Calu3 (cell line): ENCODE results near the gene APOA5. TPM values are rescaled to one million over a fixed set of nuclear protein-coding genes. Genes with fewer than 3 reads are reported as not detected.
"Not testable (repeated sequence)": the region's sequence is repeated elsewhere in the genome, so short reads cannot be mapped to it uniquely, and the experiment has no call there.

Experiments used
- BruUV-seq: library from RNA; stranded (reverse); fragments of 400-500 nt; replicated peaks from 2 replicates; lab custom pipeline; 2021; lab: Mats Ljungman, UMichigan
- CTCF ChIA-PET: fragments of 300-600 bp; sonication (Branson Sonifier 250); formaldehyde crosslinking; loops from one replicate; lab custom pipeline; 2022; ENCODE audit warnings: antibody characterized with exemption; lab: Charles Lee
- DNase-seq: peaks from one replicate; pipeline ENCODE4 v3.0.0; 2022
- H3K27ac Mint-ChIP-seq: one replicate; pipeline ENCODE4 v1.8.0; 2022; ENCODE audit warnings: mixed read lengths; ENCODE audit not compliant: unreplicated experiment
- H3K27me3 Mint-ChIP-seq: one replicate; pipeline ENCODE4 v1.8.0; 2022; ENCODE audit warnings: mixed read lengths; ENCODE audit not compliant: unreplicated experiment
- H3K36me3 Mint-ChIP-seq: one replicate; pipeline ENCODE4 v1.8.0; 2022; ENCODE audit warnings: mild to moderate bottlenecking, moderate library complexity, mixed read lengths; ENCODE audit not compliant: insufficient read depth, unreplicated experiment
- H3K4me1 Mint-ChIP-seq: one replicate; pipeline ENCODE4 v1.8.0; 2022; ENCODE audit warnings: mild to moderate bottlenecking, low read depth, mixed read lengths; ENCODE audit not compliant: unreplicated experiment
- H3K4me3 Mint-ChIP-seq: one replicate; pipeline ENCODE4 v1.8.0; 2022; ENCODE audit warnings: mild to moderate bottlenecking, low read depth, moderate library complexity, mixed read lengths; ENCODE audit not compliant: unreplicated experiment
- H3K9me3 Mint-ChIP-seq: one replicate; pipeline ENCODE4 v1.8.0; 2022; ENCODE audit warnings: low read depth, mixed read lengths; ENCODE audit not compliant: unreplicated experiment
- CTCF ChIP-seq: fragments of 200-600 bp; IDR thresholded peaks from one replicate; pipeline ENCODE4 v1.8.0; 2022; ENCODE audit warnings: antibody characterized with exemption; ENCODE audit not compliant: unreplicated experiment
- intact Hi-C: fragments of 100-400 bp; cut with micrococcal nuclease; formaldehyde crosslinking; loops from one replicate; pipeline ENCODE4 v1.10.0; 2022; ENCODE audit not compliant: unreplicated experiment
- total RNA-seq: library from RNA; stranded (reverse); gene quantifications from 2 replicates; pipeline ENCODE4 v1.2.3, GENCODE V29; 2022

The APOA5 gene
- total RNA-seq, 1 experiment from 2014 or later = not detected

GRCh38 chr11:116762132-116762531, 29.5 kb downstream of the APOA5 start:
- DNase-seq = no peak
- Mint-ChIP-seq H3K27ac (no peak overlapping the region), H3K4me1 (no peaks in the 10 kb centered on the region), H3K27me3 (no peaks in the 10 kb centered on the region), H3K36me3 (peaks cover 10% of the 10 kb centered on the region), H3K4me3 (no peak overlapping the region), H3K9me3 (no peaks in the 10 kb centered on the region)
- CTCF ChIA-PET = no interaction called here
- BruUV-seq = no TSS peak
- intact Hi-C loops = no loop called here
- TF ChIP-seq CTCF = no peak

- H3K4me3 Mint-ChIP-seq, DNase-seq, CTCF ChIA-PET, H3K9me3 Mint-ChIP-seq, H3K4me1 Mint-ChIP-seq, BruUV-seq, H3K27ac Mint-ChIP-seq, H3K27me3 Mint-ChIP-seq, intact Hi-C loops: not testable (repeated sequence)
- H3K36me3 Mint-ChIP-seq = peaks cover 13% of the 10 kb centered on the region
Measured at GRCh38 chr11:116756044-116756443, 35.6 kb downstream of the APOA5 start.

GRCh38 chr11:116750070-116750718, 41.5 kb downstream of the APOA5 start:
- Mint-ChIP-seq H3K4me1 (no peaks in the 10 kb centered on the region), H3K27me3 (no peaks in the 10 kb centered on the region), H3K36me3 (no peaks in the 10 kb centered on the region), H3K27ac (no peak overlapping the region), H3K9me3 (no peaks in the 10 kb centered on the region), H3K4me3 (no peak overlapping the region)
- TF ChIP-seq CTCF = no peak
- BruUV-seq = no TSS peak
- CTCF ChIA-PET = interaction anchor here (0.5 kb wide), 1 partner anchor 18 kb away, joined by 4 read pairs; no protein-coding TSS in a partner anchor
- intact Hi-C loops = no loop called here
- DNase-seq = no peak

- intact Hi-C loops = no loop called here
- no peaks in the 10 kb centered on the region for H3K27me3 Mint-ChIP-seq
- TF ChIP-seq CTCF = no peak
- no peak overlapping the region for H3K4me3 Mint-ChIP-seq
- BruUV-seq = no TSS peak
- no peaks in the 10 kb centered on the region for H3K4me1 Mint-ChIP-seq
- CTCF ChIA-PET = no interaction called here
- no peak for DNase-seq
- H3K36me3 Mint-ChIP-seq = no peaks in the 10 kb centered on the region
- no peaks in the 10 kb centered on the region for H3K9me3 Mint-ChIP-seq
- no peak overlapping the region for H3K27ac Mint-ChIP-seq
Measured at GRCh38 chr11:116742104-116742503, 49.6 kb downstream of the APOA5 start.

GRCh38 chr11:116740741-116741140, 50.9 kb downstream of the APOA5 start:
- no peak overlapping the region for H3K4me3 Mint-ChIP-seq
- no peak for DNase-seq
- no peaks in the 10 kb centered on the region for H3K9me3 Mint-ChIP-seq
- no peaks in the 10 kb centered on the region for H3K36me3 Mint-ChIP-seq
- no TSS peak for BruUV-seq
- H3K27me3 Mint-ChIP-seq = no peaks in the 10 kb centered on the region
- no peak overlapping the region for H3K27ac Mint-ChIP-seq
- no peaks in the 10 kb centered on the region for H3K4me1 Mint-ChIP-seq
- intact Hi-C loops = no loop called here
- TF ChIP-seq CTCF = no peak
- CTCF ChIA-PET = interaction anchor here (0.6 kb wide), 1 partner anchor 139 kb away, joined by 4 read pairs; no protein-coding TSS in a partner anchor
